ENCODE measurements around the gene CCDC188.

Gene CCDC188

DNA sequence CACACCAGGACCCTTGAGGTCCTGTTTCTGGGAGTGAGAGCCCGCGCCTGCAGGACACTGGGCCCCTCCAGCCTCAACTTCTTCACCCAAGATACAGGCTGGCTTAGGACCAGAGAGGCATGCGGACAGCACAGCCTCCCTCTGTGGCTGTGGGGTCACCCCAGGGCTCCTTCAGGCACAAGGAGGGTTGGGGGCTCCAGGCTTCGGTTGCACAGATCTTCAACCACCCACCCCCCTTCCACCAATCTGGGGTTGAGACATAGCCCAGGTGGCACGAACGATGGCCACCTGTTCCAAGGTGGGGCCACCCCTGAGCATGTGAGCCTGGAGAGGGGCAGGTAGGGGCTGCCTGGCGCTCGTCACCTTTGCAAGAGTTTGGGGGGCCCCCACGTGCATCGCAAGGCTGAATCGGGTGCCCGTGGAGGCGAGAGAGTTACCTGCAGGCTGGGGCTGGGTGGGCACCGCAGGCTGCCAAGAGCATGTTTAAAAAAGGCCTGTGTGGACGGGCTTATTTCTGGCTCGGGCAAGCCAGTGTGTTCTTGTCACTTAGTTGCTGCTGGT lies 18.1 kb downstream of the CCDC188 start:
- DNase-seq (ENCODE audit: low read depth), result no peak

DNA sequence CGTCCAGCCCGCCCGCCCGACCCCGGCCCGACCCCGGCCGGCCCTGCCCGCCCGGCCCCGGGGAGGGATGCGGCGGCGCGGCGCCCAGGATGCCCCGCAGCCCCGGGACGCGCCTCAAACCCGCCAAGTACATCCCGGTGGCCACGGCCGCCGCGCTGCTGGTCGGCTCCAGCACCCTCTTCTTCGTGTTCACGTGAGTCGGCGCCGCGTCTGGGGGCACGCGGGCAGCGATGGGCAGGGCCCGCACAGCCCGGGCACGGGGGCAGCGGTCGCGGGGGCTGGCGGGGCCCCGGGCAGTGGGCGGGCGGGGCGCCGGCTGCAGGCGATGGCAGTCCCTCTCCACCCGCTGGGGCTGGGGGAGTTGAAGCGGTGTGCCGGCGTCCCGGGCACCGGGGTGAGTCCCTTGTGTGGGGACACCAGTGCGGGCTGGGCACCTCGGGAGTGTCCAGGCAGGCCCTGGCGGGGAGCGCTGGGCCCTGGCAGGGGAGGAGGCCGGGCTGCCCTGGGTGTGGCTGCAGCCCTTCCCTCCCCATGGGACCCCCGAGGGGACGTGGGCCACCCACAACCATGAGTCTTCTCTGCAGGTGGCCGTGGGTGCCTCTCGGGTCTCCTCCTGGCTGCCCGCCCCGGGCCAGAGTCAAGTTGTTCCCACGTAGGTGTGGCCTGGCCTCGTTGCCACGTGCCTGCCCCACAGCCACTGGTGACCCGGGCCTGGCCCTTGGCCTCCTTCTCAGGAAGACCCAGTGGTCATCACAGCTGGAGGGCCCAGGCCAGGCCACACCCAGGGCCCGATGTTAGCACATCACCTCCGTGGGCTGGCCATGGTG lies 18.8 kb downstream of the CCDC188 start:
- DNase-seq (ENCODE audit: low read depth), result no peak

DNA sequence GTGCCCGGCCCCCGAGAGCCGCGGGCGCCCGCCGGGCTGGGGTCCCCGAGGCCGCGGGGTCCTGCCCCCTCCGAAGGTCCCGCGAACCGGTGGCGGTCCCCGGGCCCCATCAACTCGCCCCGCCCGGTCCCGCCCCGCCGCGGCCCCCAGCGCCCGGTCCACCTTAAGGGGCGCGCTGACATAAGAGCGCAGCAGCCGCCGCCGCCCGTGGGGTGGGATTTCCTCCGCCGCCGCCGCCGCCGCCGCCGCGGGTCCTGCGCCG lies 19.3 kb downstream of the CCDC188 start, which contains the start of gene ZDHHC8:
Gene ZDHHC8 (plus strand): TSS at position 208 of the 262 bp plus-strand sequence. CDS start 144 bp downstream, outside the sequence.
- DNase-seq (ENCODE audit: low read depth), result no peak

DNA sequence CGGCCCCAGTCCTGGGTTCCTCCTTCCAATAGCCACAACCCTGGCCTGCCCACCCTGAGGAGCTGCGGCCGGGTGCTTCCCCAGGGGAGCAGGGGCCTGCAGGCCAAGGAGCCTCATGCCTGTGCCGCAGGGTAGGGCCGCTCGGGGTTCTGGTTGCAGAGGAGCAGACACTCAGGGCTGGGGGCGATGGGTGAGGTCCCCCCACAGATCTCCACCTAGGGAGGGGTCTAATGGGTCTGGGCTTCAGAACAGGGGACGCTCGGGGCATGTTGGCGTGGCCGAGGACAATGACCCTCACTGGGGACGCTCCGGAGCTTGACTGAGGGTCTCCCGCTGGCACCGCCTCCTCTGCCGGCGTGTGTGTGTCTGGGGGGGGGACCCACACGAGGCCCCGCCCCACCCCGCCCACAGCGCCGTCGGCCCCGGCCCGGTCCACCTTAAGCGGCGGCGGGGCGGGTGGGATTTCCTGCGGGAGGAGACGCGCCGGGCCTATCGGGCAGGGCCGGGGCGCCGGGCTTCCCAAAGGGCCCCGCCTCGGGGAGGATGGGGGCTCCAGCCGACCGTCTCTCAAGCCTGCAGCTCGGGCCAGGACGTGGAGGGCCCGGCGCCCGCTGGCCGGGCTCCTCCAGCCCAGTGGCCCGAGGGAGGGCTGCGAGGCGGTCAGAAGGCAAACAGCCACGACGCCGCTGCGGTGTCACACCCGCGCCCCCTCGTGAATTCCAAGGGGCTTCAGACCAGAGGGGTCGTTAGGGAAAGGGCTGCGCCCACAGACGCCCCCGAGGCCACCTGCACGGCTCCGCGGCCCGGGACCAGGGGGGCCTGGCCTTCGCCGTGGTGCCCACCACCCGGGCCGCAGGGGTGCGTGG lies 19.9 kb downstream of the CCDC188 start:
- DNase-seq (ENCODE audit: low read depth), result peak; percentile 75

DNA sequence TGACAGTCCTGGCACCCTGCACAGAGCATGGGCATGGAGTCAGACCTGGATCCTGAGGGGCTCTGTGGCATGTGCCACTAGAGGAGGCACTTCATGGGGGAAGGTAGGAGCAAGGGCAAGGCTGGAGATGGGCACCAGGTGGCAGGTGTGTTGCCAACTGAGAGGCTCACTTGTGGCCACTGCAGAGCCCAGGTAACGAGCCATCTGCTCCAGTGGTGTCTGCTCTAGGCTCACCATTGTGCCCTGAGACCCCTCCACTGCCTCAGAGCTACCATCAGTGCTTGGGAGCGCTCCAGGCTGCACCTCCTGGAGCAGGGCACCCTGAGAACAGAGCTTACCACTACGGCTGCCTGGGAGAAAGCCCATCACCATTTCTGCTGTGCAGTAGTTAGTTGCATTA lies 20.5 kb downstream of the CCDC188 start:
- no peak for DNase-seq (ENCODE audit: low read depth)

DNA sequence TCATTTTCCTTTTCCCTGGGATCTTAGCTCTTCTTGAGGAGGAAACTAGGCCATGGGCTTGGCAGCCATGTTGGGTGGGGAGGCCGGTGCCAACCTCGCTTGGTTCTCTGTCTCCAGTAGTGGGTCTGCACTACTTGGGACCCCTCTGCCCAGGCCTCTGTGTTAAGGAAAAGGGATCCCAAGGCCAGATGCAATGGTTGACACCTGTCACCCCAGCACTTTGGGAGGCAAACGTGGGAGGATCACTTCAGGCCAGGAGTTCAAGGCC lies 21.2 kb downstream of the CCDC188 start:
- no peak for DNase-seq (ENCODE audit: low read depth)

DNA sequence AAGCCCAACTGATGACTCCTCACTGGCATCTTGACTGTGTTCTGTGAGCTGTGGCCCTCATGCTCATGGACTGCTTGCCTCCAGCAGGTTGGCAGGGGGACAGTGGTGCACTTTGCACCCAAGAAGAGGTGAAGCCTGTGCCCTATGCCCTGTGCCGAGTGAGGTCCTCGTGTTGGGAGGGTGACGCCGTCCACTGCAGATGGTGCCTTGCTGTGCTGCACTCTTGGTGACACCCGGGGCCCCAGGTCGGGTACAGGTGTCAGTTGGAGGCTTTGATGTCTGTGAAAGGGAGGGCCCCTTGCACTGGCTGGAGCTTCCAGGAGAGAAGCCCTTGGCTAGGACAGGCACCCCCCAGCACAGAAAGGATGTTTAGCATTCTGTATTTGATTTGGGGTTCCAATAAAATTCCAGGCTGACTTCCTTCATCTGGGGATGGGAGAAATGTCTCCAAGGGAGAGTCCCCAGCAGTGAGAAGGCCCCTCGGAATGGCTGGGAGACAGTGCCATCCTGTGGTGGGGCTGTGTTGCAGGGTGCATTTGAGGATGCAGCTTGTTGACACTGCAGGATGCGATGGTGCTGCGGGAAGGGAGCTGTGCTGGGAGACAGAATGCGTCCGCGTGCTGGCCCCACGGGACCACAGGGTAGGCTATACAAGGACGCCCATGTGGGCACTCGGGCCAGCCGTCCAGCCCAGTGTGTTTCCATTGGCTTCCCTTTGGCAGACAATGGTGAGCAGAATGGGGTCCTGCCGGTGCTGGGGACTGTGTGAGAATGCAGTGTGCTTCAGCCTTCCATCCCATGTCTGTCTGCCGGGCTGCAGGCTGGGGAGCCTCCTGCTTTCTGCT lies 21.7 kb downstream of the CCDC188 start:
- DNase-seq (ENCODE audit: low read depth), result no peak

DNA sequence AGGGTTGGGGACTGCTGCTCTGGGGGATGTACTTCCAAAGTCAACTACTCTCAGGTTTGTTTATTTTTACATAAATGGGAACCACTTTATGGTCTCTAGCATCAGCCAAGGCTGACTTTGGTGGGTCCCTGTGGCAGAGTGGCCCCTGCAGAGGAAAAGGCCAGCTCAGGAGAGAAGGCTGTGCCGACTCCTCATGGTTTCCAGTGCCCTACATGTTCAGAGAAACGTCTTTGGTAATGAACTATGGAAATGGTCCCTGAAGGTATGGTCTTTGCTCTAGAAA lies 22.3 kb downstream of the CCDC188 start:
- no peak for DNase-seq (ENCODE audit: low read depth)

DNA sequence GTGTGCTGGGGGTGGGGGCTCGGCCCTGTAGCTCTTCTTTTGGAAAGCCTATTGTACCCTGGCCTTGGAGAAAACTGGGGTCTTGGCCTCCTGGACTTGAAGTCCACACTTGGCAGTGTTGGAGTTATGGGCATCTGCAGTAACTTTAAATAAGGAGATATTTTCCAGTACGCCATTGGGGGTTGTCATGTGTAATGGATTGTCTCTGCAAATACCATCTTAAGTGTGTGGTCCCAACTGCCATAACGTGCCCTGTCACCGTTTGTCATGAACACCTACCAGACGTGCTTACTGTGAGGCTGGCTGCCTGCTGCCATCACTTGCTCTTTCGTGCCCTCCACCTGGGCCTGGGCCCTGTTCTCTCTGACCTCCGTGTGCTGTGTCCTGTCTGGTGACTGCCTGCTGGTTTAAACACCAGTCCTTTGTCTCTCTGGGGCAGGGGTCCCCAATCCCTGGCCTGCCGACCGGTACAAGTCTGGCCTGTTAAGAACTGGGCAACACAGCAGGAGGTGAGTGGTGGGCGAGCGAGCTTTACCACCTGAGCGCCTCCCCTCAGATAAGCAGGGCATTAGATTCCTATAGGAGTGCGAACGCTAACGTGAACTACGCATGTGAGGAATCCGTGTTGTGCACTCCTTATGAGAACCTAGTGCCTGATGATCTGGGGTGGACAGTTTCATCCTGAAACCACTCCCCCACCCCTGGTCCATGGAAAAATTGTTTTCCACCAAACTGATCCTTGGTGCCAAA lies 22.8 kb downstream of the CCDC188 start:
- no peak for DNase-seq (ENCODE audit: low read depth)

DNA sequence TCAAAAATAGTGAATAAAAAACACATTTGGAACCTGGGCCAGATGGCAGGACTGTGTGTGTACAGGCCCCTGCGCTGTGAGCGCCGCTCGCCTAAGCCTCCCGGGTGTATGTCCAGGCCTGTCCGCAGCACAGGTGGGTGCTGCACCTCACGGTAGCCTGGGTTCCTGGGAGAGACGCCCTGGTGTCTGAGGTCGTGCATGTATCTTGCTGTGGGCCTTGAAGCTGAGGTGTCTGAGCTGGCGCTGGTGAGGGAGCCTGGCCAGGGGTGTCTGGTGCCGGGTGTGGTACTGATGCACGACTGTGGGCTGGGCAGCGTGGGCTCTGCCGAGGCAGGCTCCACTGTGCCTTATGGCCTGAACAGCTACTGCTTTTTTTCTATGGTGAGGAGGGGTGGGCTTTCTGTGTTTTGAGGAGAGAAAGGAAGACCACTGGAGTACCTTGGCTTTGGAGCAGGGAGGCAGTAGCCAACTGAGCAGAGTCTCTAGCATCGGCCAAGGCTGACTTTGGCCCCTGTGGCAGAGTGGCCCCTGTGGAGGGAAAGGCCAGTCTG lies 23.5 kb downstream of the CCDC188 start:
- no peak for DNase-seq (ENCODE audit: low read depth)

DNA sequence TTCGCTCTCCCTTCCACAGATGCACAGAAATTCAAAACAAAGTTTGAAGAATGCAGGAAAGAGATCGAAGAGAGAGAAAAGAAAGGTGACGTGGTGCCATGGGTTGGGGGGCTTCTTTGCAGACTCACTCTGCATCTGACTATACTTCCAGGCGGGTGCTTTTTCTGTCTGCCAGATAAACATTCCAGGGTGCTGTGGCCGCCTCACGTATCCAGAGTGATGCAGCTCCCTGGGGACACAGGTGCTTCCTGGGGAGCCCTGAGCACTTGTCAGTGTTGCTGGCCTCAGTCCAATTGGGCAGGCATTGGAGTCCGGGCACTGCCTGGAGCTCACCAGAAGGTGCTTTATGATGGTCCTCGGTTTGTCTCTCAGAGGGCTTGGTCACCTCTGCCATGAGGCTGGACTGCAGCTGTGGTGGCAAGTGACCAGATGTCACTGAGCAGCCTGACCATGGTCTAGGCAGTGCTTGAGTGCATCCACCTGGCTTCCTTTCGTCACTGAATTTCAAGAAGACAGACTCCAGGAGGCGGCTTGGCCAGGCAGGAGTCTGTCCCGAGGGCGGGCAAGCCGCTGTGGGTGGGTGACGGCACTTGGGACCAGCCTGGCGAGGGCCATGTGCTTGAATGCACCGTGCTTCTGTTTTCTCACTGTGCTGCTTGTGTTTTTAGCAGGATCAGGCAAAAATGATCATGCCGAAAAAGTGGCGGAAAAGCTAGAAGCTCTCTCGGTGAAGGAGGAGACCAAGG lies 24.4 kb downstream of the CCDC188 start:
- no peak for DNase-seq (ENCODE audit: low read depth)

DNA sequence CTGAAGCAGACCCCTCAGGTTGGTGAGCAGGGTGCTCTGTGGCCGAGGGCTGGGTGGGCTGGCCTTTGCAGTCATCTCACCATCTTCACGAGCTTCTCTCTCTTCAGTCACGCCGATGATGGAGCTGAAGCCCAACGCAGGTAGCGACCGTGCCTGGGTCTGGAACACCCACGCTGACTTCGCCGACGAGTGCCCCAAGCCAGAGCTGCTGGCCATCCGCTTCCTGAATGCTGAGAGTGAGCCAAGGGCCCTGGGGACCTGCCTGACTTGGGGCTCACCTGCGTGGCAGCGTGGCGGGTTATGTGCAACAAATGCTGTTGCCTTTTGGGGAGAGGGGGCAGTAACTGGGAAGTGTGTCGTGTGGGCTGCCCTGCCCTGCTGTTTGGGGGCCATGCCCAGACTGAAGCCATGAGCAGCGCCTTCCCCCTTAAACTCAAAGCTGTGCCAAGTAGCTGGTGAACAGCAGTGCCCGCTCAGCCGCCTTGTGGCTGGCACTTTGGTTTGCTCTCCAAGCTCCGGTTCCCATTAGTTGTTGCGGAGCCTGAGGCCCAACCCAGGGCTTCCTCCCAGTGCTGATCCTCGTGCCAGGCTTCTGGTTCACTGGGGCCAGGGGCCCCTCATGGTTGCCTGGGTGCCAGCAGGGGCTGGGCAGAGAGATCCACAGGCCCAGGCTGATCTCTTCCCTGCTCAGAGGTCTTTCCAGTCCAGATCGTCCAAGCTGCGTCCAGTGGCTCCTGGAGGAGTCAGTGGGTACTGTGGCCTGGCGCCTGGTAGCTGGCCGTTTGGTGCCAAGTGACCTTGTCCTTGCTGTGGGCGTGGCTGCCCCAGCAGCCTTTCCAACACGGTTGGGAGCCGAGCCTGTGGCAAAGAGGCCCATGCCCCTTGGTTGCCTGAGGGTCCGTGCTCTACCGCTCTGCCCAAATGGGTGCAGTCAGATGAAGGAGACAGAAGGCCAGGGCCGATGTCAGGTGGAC lies 25.4 kb downstream of the CCDC188 start:
- no peak for DNase-seq (ENCODE audit: low read depth)

DNA sequence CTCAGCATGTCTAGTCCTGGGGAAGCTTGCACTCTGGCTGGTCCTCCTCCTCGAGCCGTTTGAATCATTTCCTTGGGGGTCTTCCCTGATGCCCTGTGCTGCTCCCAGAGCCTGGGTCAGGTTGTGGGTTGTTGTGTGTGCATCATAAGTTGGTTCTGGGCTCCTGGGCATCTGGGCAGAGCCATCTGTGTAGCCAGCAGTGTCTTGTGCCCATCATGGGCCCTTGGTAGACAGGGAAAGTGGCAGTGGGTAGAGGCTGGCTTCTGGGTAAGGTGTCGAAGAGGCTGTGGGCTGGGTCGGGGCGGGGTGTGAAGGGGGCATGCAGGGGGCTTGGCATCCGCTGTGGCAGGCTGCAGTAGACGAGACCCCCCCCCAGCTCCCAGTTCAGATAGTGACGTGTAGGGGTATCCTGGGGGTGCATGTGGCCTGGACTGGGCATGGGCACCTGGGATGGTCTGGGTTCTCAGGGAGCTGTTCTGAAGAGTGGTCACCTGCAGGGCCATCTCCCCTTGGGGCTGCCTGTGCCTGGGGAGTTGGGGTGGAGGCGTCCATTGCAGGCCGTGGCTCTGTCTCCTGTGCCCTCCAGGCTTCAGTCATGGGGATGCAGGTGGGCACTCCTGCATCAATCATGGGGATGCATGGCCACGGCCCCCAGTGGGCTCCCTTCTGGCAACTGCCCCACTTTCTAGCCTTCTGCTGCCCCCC lies 26.6 kb downstream of the CCDC188 start:
- DNase-seq (ENCODE audit: low read depth), result no peak

DNA sequence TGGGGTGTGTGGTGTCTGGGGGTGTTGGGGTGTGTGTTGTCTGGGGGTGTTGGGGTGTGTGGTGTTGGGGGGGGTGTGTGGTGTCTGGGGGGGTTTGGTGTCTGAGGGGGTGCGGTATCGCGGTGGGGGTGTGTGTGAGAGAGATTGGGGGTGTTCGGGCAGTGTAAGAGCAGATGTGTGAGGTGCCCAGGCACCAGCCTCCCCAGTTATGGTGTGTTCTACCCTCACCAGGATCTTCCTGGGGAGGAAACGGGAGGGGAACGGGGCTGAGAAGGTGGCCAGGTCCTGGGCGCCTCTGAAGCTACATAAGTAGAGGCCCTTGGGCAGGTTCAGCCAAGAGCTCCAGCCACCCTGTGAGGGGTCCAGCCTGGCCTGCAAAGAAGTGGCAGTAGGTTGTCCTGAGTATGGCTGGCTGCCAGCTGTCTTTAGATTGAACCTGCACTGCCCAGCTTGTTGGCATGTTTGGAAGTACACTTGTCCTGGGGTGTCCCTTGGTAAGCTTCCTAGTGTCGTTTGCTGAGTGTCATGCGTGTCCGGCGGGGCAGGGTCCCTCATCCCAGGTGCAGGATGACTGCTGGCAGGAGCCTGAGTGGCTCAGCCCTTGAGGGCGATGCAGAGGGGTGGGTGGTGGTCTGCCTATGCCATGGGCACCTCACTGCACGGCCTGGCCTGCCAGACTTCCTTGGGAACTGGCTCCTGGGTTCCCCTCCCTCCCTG lies 27.3 kb downstream of the CCDC188 start:
- DNase-seq (ENCODE audit: low read depth), result no peak

DNA sequence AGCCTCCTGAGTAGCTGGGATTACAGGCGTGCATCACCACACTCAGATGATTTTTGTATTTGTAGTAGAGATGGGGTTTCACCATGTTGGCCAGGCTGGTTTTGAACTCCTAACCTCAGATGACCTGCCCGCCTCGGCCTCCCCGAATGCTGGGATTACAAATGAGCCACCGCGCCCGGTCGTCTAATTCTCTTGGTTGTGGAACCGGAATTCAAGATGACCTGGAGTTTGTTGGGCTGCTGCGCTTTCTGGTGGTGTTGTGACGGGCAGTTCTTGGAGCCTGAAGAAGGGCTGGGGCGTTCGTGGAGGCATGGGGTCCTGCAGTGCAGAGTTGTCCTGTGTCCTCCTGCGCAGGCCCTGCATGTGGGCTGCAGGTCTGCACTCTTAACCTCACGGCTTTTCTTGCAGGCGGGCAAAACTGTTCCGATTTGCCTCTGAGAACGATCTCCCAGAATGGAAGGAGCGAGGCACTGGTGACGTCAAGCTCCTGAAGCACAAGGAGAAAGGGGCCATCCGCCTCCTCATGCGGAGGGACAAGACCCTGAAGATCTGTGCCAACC lies 28.9 kb downstream of the CCDC188 start:
- DNase-seq (ENCODE audit: low read depth), result no peak

DNA sequence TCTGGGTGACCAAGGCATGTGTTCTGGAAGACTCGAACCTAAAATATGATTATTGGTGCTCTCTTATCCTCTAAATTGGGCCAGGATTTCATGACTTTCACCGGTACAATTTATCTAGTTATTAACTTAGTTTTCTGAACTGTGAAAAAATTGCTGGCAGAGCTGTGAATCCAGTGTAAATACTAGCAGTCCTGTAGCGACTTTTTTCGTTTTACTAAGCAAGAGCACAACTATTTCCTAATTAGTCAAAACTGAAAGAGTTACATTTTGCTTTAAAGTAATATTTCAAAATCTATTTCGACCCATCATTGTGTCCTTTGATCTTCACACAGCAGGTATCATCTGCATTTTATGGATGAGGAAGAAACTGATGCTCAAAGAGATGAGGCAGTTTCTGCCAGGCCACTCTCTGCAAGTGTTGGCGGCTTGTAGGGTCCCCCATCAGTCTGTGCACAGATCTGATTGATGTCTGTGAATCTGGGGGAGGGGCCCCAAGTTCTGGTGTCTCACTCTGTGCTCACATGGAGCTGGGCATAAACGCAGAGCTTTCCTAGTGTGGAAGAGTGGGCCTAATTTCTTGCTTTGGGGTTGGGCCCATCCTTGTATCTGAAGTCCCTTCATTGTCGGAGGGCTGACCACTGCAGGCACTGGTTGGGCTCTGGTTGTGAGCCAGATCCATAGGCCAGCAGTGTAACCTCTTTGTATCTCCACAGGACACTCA lies 32.4 kb downstream of the CCDC188 start:
- no peak for DNase-seq (ENCODE audit: low read depth)

DNA sequence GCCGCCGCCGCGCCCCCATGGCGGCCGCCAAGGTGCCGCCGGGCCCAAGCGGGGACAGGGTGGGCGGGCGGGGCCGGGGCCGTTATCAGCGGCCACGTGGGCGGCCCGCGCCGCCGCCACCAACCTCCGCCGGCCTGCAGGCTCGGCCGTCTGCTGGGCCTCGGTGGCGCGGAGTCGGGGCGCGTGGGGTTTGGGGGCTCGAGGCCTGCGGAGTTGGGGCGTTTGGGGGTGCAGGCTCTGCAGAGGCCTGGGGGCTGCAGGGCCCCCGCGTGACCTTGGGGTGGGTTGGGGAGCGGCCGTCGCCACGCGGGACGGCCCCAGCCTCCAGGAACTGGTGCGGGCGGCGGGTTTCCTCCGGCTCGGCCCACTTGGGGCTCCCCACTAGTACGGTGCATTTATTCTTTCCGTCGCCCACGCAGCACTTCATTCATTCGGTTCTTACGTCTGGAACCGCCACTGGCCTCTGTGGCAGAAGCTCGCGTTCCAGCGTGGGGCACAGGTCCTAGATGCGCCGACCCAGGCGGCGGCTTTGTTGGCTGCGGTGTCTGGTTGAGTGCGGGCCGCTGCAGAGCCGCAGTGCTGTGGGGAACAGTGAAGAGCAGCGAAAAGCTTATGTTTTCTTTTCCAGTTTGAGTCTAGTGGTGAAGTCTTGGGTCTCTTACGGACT lies 33.1 kb downstream of the CCDC188 start:
- DNase-seq (ENCODE audit: low read depth), result peak; percentile 76
